ENCODE measurements around the gene PRM2. TPM values are rescaled to one million over a fixed set of nuclear protein-coding genes. Genes with fewer than 3 reads are reported as not detected.

The PRM2 gene, protein sequence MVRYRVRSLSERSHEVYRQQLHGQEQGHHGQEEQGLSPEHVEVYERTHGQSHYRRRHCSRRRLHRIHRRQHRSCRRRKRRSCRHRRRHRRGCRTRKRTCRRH
- total RNA-seq (ENCODE audit: insufficient read depth, low replicate concordance) = not detected

GRCh38 chr16:11276143-11276895 is at the start of gene PRM2:
Gene PRM2 (minus strand): TSS chr16:11276480. CDS start chr16:11276370, 110 bp downstream.
- no peak for DNase-seq (ENCODE audit: low spot score)

DNA sequence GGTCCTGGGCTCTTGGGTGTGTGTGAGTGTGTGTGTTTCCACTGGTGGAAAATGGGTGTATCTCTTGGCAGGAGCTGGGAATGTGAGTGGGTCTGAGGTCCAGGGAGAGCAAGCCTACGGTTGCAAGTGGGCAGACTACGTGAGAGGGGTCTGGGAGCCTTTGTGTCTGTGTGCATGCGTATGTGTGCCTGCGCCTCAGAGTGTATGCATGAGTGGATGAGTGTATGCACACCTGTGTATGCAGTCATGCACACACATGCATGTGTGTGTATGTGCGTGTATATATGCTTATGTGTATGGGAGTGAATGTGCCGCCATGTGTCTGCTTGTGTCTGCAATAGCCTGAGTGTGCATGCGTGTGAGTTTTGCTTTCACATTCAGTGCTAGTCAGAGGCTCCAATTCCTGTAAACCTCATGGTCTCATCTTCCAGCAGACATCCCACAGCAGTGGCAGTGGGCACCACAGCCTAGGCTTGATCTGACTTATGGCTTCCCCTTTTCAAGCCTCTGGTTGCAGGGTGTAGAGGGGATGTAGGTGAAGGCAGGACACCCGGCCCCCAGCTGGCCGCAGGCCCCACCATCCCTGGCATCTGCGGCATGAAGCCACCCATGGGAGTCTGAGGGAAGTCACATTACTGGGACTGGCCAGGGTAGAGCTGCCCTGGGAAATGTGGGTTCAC is 49.3 kb upstream of the PRM2 start:
- no peak for DNase-seq (ENCODE audit: low spot score)

DNA sequence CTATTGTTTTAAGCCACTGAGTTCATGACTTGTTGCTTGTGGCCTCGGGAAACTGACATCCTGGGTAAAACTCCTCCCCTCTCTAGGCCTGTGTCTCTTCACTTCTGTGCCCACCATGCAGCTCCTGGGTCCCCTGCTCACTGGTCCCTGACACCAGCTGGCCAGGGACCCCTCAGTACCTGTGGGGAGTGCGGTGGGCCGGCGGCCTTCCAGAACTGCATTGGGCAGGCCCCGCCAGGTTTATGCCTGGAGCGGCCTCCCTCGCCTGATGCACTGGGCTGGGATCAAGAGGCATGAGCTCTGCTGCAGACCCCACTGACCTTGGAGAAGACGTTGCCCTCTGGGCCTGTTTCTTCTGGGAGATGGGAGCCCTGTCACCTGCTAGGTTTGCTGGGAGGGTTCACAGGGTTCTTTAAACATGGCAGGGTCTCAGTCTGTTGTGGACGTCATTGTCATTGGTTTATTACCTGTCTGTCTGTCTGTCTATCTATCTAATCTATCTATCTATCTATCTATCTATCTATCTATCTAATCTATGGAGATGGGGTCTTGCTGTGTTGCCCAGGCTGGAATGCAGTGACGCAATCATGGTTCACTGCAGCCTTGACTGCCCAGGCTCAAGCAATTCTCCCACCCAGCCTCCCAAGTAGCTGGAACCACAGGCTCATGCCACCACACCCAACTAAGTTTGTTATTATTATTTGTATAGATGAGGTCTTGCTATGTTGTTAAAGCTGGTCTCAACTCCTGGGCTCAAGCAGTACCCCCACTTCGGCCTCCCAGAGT is 47.5 kb upstream of the PRM2 start:
- DNase-seq (ENCODE audit: low spot score) = no peak

- no peak for DNase-seq (ENCODE audit: low spot score)
Measured at GRCh38 chr16:11322823-11323222, 46.5 kb upstream of the PRM2 start.

- DNase-seq (ENCODE audit: low spot score) = no peak
Measured at GRCh38 chr16:11321662-11322061, 45.4 kb upstream of the PRM2 start.

GRCh38 chr16:11320170-11320569 is 43.9 kb upstream of the PRM2 start:
- no peak for DNase-seq (ENCODE audit: low spot score)

DNA sequence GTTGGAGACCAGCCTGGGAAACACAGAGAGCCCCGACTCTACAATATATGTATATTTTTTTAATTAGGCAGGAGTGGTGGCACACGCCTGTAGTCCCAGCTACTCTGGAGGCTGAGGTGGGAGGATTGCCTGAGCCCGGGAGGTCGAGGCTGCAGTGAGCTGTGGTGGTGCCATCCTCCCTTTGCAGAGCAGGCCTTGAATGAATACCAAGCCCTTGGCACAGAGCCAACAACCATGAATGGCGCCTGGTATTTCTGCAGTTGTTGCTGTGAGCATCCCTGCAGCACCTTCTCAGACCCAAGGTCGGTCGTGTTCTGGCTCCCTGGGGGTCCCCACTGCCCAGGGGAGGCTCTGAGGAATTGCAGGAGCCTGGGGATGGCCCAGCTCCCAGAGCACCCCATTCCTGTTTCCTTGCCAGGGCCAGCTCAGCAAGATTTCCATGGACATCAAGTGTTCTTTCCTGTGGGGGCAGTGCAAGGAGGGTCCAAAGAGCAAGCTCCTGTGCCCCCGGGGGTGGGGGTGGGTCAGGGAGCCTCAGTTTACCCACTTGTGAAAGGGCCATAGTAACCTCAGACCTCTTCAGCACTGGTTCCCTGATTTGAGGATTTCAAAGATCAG is 43.4 kb upstream of the PRM2 start:
- DNase-seq (ENCODE audit: low spot score) = no peak

GRCh38 chr16:11318817-11319216 is 42.5 kb upstream of the PRM2 start:
- DNase-seq (ENCODE audit: low spot score) = no peak

DNA sequence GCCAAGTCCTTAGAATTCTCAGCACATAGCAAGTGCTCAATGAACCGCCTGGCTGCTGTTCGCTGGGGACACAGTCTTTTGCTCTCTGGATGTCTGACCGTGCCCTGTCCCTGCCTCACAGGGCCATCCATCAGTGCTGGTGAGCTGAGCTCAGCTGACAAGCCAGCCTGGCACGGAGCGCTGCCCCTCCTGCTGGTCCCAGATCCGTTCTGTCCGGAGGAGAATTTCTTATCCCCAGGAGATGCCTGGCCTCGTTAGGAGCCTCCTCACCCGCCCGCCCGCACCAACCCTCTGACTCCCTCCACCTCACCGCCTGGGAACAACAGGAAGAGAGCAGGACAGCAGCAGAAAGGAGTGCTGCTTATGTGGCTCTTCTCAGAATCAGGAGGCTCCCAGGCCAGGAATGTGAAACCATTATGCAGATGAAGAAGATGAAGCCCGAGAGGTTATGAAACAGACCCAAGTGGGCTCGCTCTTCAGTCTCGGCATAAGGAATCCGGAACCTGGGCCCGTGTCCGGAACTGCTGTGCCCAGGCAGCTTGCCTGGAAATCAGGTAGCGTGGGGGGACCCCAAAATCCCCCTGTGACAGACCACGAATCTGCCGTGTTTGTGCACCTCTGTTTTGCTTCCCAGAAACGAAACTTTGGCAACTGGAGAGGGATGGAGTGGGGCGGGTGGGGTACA is 40.2 kb upstream of the PRM2 start:
- DNase-seq (ENCODE audit: low spot score) = peak; percentile 26

DNA sequence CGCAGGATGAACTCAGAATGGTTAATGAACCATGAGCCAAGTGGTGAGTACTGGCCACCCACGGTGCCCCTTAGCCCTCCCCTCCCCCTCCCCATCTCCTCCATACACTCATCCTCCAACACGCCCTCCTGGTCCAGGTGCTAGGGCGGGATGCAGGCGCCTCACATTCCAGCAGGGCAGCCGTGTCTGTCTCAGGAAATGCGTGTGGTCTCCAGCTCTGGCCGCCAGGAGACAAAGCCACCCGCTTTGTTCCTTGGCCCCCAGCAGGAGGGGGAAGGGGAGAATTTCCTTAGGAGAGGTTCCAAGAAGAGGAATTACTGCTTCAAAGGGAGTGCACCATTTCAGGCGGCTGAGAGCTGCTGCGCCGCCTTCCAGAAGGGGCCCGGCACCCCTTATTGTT is 39.2 kb upstream of the PRM2 start:
- DNase-seq (ENCODE audit: low spot score) = peak; percentile 63

DNA sequence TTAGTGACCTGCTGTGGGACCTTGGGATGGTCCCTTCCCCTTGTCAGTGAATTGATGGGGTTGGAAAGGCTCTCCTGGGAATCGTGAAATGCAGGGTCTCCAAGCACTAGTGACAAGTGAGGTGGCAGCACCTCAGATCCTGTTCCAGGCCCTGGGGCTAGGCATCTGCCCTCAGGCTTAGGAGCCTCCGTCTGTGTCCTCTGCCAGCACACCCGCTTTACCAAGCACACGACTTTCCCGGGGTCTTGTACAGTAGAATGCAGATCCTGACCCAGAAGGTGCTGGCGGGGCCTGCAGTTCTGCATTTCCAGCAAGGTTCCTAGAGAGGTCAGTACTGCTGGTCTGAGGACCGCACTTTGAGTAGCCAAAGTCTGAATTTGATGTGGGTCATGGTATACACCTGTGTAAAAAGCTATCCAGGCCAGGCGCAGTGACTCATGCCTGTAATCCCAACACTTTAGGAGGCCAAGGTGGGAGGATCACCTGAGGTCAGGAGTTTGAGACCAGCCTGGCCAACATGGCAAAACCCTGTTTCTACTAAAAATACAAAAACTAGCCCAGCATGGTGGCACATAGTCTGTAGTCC is 38.1 kb upstream of the PRM2 start:
- DNase-seq (ENCODE audit: low spot score) = no peak

- no peak for DNase-seq (ENCODE audit: low spot score)
Measured at GRCh38 chr16:11313493-11314308, 37.4 kb upstream of the PRM2 start.

- DNase-seq (ENCODE audit: low spot score) = peak; percentile 56
Measured at GRCh38 chr16:11312718-11313492, 36.6 kb upstream of the PRM2 start.

- DNase-seq (ENCODE audit: low spot score) = no peak
Measured at GRCh38 chr16:11310997-11311561, 34.8 kb upstream of the PRM2 start.

DNA sequence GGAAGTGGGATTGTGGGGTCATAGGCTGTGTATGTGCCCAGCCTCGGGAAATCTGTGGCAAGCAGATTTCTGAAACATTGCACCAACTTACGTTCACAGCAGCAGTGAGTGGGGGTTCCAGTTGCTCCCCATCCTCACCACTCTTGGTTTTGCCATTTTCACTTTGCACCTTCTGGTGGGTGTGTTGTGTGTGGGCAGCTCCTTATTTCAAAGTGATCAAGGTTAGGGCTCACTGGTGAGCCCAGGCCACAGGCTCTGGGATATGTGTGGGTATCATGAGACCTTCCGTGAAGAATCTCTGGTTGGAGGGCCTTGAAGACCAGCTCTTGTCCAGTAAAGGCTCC is 34.3 kb upstream of the PRM2 start:
- DNase-seq (ENCODE audit: low spot score) = no peak

GRCh38 chr16:11309895-11310633 is 33.8 kb upstream of the PRM2 start:
- DNase-seq (ENCODE audit: low spot score) = no peak

DNA sequence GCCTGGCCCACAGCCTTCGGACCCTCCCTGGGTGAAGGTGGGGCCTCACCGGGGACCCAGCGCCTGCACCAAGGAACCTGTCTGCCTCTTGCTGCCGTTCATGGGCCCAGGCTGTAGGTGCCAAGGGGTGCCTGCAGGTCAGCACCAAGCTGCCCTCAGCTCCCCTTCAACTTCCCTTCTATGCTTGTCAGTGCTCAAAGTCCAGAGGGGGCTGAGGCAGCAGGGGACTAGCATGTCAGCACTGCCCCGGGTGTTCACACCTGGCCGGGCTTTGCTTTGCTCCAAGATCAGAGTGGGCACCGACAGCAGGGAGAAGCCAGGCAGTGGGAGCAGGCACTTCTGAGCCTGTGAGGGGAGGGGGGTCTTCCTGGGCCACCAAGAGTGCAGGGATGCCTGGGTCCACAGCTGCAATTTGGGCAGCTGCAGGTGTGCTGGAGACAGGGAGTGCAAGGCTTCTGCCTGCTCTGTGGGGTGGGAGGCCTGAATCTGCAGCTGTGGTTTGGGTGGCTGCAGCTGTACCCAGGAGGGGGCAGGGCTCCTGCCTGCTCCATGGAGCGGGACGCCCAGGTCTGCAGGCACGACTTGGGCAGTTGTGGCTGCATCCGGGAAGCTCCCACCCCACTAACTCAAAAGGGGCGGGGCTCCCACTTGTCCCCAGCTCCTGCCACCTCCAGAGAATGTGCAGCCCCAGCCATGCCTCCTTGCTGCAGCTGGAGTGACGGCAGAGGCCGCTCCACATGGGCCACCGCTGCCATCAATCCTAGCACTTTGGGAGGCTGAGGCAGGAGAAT is 32.4 kb upstream of the PRM2 start:
- DNase-seq (ENCODE audit: low spot score) = no peak
